Tibial artery (tissue), 4 donors: ENCODE measurements around the gene SH3D19.

Experiments
- DNase-seq, 2 donors: peaks; one replicate each; pipeline ENCODE4 v3.0.0-alpha.2; 2019
- H3K27ac ChIP-seq, 2 donors: fragments of 200-600 bp; sonication (generic) in 1 of 2; 1 replicate in 1 of 2; 2 replicates in 1 of 2; pipeline ENCODE4 v1.5.1; 2018 to 2019; ENCODE audit warnings: mild to moderate bottlenecking in 1 of 2
- H3K27me3 ChIP-seq, 2 donors: fragments of 200-600 bp; sonication (generic) in 1 of 2; one replicate each; pipeline versions ENCODE4 v1.5.1 to v1.6.0; 2016 to 2019
- H3K36me3 ChIP-seq, 3 donors: fragments of 200-600 bp; sonication (generic) in 2 of 3; one replicate each; pipeline ENCODE4 v1.5.1; 2016 to 2019; ENCODE audit warnings: mild to moderate bottlenecking in 2 of 3
- H3K4me1 ChIP-seq, 4 donors: fragments of 200-600 bp; sonication (generic) in 2 of 4; 1 replicate in 3 of 4; 2 replicates in 1 of 4; pipeline ENCODE4 v1.5.1; 2016 to 2019
- H3K4me3 ChIP-seq, 2 donors: fragments of 200-600 bp; sonication (generic) in 1 of 2; 1 replicate in 1 of 2; 2 replicates in 1 of 2; pipeline ENCODE4 v1.5.1; 2018 to 2019; ENCODE audit warnings: mild to moderate bottlenecking in 2 of 2
- H3K9me3 ChIP-seq, 3 donors: fragments of 200-600 bp; sonication (generic) in 1 of 3; one replicate each; pipeline ENCODE4 v1.5.1; 2016 to 2019
- CTCF ChIP-seq, 2 experiments: fragments of 200-600 bp in 1 of 2; fragments of 450-650 bp in 1 of 2; IDR thresholded peaks; one replicate each; pipeline ENCODE4 v1.5.1; 2017 to 2019; ENCODE audit warnings: antibody characterized with exemption in 2 of 2, mild to moderate bottlenecking in 1 of 2, moderate library complexity in 1 of 2
- intact Hi-C: fragments of 100-400 bp; cut with DNase I; formaldehyde crosslinking; loops from one replicate; pipeline ENCODE4 v1.15.0; 2023; ENCODE audit warnings: low total_unique reads

The SH3D19 gene

GRCh38 chr4:151359576-151359975 lies 34.2 kb upstream of the SH3D19 start:
- H3K9me3 ChIP-seq: no peaks in the 10 kb centered on the region
- H3K27me3 ChIP-seq: no peaks in the 10 kb centered on the region
- H3K36me3 ChIP-seq: no peaks in the 10 kb centered on the region
- no peak overlapping the region for H3K27ac ChIP-seq
- no peaks in the 10 kb centered on the region for H3K4me1 ChIP-seq
- no peak for DNase-seq
- no peak overlapping the region for H3K4me3 ChIP-seq
- no peak for TF ChIP-seq CTCF (IDR thresholded peaks at IDR 0.05)
- intact Hi-C loops: no loop called here

- Histone ChIP-seq H3K36me3 (no peaks in the 10 kb centered on the region), H3K4me3 (no peak overlapping the region), H3K9me3 (no peaks in the 10 kb centered on the region), H3K4me1 (no peaks in the 10 kb centered on the region), H3K27me3 (no peaks in the 10 kb centered on the region), H3K27ac (no peak overlapping the region)
- no peak for TF ChIP-seq CTCF (IDR thresholded peaks at IDR 0.05)
- no peak for DNase-seq
- intact Hi-C loops: no loop called here
Measured at GRCh38 chr4:151358266-151358665, 32.9 kb upstream of the SH3D19 start.

GRCh38 chr4:151356510-151356909 lies 31.1 kb upstream of the SH3D19 start:
- no peak overlapping the region for H3K27ac ChIP-seq
- no peak overlapping the region for H3K4me3 ChIP-seq
- intact Hi-C loops: no loop called here
- no peak for DNase-seq
- H3K36me3 ChIP-seq: no peaks in the 10 kb centered on the region
- TF ChIP-seq CTCF (IDR thresholded peaks at IDR 0.05): no peak
- no peaks in the 10 kb centered on the region for H3K9me3 ChIP-seq
- no peaks in the 10 kb centered on the region for H3K4me1 ChIP-seq
- H3K27me3 ChIP-seq: no peaks in the 10 kb centered on the region

GRCh38 chr4:151355155-151355554 lies 29.8 kb upstream of the SH3D19 start:
- Histone ChIP-seq H3K36me3 (no peaks in the 10 kb centered on the region), H3K27ac (no peak overlapping the region), H3K9me3 (no peaks in the 10 kb centered on the region), H3K4me1 (no peaks in the 10 kb centered on the region), H3K4me3 (no peak overlapping the region), H3K27me3 (no peaks in the 10 kb centered on the region)
- intact Hi-C loops: no loop called here
- no peak for TF ChIP-seq CTCF (IDR thresholded peaks at IDR 0.05)
- DNase-seq: no peak

- Histone ChIP-seq H3K4me1 (no peaks in the 10 kb centered on the region), H3K27me3 (no peaks in the 10 kb centered on the region), H3K9me3 (no peaks in the 10 kb centered on the region), H3K27ac (no peak overlapping the region), H3K36me3 (no peaks in the 10 kb centered on the region), H3K4me3 (no peak overlapping the region)
- TF ChIP-seq CTCF (IDR thresholded peaks at IDR 0.05): no peak
- DNase-seq: no peak
- intact Hi-C loops: no loop called here
Measured at GRCh38 chr4:151347490-151348235, 22.3 kb upstream of the SH3D19 start.

- no peak overlapping the region for H3K27ac ChIP-seq
- H3K4me3 ChIP-seq: no peak overlapping the region
- no peak for TF ChIP-seq CTCF (IDR thresholded peaks at IDR 0.05)
- no peaks in the 10 kb centered on the region for H3K36me3 ChIP-seq
- H3K4me1 ChIP-seq: no peaks in the 10 kb centered on the region
- no peaks in the 10 kb centered on the region for H3K27me3 ChIP-seq
- intact Hi-C loops: no loop called here
- no peak for DNase-seq
- no peaks in the 10 kb centered on the region for H3K9me3 ChIP-seq
Measured at GRCh38 chr4:151344948-151345347, 19.5 kb upstream of the SH3D19 start.
